GM18861 (cell line): ENCODE measurements around the gene NFIA.

Experiments used
- ATAC-seq: cut with Tn5 transposase; IDR thresholded peaks from one replicate; pipeline ENCODE4 v1.9.1; 2021; ENCODE audit not compliant: unreplicated experiment

The NFIA gene

DNA sequence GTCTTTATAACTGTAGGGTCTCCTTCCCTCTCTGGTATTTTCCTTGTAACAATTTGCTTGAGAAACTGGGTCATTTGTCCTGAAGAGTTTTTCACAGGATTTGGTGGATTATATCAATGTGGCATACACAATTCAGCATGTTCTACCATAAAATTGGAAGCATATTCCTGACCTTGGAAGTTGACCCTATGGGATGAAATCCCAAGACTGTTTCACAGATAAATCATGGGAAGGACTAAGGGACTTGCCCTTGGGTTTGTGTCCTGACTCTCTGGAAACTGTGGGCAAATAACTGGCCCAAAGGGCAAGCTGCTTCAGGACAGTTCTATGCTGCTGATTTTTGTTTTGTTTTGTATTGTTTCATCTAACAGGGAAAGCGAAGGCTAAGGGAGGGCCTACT, 387.0 kb downstream of the NFIA start:
- ATAC-seq: no peak

DNA sequence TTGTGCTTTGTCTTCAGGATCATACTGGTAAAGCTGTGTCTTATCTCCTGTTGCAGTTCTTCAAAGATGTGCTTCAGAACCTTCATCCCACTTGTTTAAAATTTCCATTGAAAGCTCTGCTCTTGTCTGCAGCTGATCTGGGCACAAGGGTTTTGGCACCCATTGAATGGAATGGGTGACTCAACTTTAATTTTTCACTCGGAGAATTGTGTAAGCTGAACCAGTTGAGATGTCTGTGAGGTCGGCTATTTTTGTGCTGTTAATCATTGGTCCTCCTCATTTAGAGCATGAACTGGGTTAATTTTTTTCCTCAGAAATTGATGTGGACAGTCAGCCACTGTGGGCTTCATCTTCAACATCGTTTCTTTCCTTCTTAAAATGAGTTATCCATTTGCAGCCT, 390.5 kb downstream of the NFIA start:
- ATAC-seq: no peak

DNA sequence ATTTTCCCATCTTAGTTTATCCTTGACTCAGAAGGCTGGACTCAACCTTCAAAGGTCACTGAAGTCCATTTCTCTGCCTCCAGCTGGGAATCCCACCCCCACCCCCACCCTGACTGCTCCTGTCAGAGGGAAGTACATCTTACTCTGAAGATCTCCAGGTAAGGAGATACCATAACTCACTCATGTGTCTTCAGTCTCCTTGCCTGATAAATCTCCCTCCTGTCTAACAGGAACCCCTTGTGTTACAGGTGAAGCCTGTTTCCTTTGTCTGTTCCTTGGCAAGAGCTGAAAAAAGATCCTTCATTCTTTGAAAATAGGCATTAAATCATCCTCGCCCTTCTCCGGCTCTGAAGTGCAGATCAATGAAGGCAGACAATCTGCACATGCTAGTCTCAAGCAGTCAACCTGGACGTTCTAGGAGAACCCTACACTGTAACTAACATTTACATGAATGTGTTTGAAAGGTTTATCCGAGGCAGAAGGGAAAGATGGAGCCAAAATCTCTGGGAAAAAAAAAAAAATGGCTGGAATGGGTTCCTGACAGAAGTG, 392.0 kb downstream of the NFIA start:
- no peak for ATAC-seq

DNA sequence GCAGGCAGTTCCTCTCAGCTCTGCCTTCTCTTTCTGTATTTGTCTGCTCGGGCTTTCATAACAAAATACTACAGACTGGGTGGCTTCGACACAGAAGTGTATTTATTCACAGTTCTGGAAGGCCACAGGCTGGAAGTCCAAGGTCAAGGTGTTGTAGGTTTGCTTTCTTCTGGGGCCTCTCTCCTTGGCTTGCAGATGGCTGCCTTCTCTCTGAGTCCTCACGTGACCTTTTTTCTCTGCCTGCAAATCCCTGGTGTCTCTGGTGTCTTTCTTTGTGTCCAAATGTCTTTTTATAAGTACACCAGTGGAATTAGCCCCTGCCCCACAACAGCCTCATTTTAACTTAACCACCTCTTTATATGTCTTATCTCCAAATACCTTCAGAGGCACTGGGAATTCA, 392.6 kb downstream of the NFIA start:
- no peak for ATAC-seq

DNA sequence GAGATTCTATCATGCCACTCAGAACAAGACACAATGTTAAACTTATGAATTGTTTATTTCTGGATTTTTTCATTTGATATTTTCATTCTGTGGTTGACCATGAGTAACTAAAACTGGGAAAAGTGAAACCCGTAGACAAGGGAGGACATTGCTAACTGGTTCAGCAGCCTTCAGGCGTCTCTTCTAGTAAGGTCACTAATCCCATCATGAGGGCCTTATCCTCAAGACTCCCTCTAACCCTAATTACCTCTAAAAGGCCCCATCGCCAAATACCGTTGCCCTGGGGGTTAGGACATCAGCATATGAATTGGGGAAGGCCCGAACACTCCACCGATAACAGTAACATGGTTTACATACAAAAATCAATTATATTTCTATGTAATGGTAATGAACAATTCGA, 394.9 kb downstream of the NFIA start:
- ATAC-seq: no peak

DNA sequence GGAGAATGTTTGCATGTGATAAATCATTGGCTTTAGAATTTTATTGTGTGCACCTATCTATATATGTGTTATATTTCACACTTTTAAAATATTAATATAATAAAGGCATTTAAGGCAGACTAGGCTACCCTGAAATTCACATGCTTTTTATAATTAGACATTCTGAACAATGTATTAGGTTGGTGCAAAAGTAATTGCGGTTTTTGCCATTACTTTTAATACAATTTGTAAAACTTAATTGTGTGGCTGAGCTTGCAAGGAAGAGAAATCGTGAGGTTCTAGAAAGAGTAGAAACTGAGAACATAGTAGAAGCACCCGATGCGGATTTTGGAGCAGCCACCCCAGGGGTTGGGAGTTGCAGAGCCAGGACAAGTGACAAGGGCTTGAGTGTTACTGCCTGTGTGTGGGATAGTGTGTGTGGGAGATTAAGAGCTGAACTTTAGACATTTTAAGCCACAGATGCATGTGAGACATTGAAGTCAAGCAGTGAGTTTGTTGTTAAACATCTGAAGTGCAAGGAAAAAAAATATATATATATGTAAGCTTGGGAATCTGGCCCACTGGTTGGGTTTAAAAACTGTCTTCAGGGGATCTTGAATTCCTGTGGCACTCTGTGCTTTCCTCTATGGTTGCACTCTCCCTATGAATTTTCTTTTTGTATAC, 398.0 kb downstream of the NFIA start:
- no peak for ATAC-seq

DNA sequence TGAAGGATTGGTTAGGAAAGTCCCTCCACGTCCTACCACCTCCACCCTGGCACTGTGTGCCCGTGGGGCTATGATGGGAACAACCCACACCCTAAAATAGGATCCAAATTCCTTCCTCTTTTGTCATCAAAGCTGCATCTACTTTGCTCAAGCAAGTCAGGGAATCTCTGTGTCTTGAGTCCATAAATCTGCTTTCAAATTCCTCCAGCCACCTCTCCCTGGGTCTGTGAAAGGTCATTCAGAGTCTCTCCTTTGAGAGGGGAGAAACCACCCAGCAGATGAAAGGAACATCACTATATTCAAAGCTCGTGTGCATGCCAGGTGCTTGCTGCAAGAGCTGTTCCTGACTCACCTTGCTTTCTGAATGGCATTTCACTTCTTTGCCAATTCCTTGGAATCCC, 399.0 kb downstream of the NFIA start:
- no peak for ATAC-seq

DNA sequence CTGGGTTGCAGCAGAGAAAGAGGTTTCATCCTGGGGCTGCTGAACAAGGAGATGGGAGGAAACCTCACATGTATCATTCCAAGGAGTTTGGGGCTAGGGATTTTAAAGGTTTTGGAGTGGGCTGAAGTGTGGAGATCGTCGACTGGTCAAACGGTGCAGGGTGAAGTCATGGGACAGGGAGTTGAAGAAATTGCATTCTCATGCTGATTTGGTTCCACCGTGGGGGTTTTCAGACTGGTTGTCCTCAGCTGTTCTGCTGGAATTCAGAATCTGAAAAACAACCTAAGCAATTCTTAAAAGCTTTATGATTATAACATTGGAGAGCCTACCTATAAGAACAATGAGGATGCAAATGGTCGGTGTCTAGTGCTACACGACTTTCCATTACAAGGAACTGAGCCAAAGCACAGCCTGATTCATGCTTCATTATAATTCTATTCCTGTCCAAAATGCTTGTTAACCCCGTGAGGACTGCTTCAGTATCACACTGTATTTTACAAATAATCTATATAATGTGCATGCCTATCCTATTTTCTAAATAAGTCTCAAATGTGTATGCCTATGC, 399.9 kb downstream of the NFIA start:
- ATAC-seq: no peak

DNA sequence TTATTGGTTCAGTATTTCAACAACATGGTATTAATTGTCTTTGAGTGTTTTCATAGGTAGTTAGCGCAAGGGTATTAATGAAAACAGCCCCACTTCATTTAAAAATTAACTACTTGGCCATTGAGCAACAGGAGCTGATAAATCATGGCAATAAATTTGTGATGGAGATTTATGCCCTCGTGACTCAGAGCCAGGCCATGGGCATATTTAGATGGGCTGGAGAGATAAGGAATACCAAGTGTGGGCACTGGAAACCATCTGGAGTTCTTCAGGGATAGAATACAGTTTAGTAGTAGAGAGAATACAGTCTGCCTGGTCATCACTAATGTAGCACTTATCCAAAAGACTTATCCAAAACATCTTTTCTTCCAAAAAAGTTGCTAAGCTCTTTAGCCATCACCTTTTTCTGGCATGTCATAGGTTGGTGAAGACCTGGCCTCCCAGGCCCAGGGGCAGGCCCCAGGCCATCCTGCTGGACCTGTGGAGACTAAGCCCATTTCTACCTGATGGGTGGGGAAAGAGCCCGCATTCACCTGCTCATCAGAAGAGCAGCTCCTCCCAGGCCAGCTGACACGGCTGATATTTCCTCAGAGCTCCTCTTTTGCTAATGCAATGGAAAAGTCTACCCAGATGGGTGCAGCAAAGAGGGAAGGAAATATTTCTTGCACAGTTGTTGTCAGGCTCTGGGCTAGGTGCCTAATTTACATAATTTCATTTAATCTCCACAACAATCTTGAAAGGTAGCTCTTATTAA, 404.6 kb downstream of the NFIA start:
- no peak for ATAC-seq

DNA sequence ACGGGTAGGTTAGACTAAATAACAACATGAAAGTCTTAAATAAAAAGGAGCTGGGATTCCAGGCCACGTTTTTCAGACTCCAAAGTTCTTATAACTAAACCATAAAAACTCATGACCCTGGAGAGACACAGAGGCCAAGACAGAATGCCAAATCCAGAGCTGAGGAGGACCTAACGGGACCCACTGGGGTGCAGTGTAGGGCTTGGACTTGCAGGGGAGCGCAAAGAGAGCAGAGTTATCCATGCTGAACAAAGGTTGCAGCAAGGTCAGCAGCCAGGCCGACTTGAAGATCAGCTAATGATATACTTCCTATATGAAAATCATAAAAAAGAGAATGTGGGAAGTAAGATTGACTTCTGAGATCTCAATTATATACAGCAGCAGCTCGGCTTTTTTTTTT, 405.4 kb downstream of the NFIA start:
- ATAC-seq: no peak

DNA sequence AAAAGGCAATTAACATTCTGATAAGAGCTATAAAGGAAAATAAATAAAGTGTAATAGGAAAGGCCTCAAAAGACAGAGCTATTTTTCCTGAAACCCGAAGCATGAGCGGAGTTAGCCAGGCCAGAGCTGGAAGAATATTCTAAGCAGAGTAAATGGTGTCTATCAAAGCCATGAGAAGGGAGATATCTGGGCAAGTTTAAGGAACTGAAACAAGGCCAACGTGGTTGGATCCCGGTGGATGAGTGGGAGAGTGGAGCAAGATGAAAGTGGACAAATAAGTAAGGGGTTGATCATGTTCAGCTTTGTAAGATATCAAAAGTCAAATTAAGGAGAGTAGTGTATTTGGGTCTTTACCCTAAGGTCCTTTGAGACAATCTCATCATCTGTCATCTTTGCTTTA, 408.6 kb downstream of the NFIA start:
- no peak for ATAC-seq

DNA sequence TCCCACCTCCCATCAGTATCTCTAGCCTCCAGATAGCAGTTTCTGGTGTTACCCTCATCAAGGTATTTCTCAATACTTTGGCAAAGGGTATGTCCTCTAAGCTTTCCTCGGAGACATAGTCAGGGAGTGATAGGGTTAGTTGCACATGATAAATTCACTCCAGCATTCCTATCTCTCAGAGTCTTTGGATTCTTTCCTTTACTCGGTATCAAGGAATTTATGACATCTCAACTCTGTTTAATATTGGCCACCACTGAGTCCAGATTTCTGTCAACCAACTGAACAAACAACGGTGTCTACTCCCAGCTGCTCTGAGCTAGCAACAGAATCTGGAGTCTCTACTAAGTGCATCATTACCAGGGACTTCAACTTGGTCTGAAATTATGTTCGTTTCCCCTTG, 409.1 kb downstream of the NFIA start:
- ATAC-seq: no peak

DNA sequence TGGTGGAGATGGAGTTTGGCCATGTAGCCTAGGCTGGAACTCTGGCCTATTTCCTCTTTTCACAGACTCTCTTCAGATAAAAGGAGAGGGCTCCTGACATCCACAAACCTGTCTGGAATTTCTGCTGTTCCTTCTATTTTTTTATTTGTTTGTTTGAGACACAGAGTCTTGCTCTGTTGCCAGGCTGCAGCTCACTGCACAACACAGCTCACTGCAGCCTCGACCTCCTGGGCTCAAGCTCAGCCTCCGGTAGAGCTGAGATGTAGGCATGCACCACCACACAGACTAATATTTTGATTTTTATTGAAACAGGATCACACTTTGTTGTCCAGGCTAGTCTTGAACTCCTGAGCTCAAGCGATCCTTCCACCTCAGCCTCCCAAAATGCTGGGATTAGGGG, 411.6 kb downstream of the NFIA start:
- no peak for ATAC-seq

DNA sequence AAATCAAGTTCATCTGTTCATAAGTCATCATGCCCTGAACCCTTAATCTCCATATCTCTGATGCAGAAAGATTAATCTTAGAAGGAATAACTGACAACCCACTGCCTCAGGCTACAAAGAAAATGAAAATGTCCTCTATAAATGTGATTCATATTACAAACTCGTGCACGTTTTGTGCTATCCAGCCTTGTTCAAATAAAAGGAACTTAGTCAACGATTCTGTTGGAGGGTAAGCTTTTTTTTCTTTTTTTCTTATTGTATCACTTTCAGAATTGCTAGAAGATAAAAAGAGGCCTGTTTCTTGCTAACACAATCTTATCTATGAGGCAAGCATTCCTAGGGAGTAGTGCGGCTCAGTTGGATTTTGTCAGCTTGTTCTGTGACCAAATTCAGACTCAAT, 414.1 kb downstream of the NFIA start:
- no peak for ATAC-seq

DNA sequence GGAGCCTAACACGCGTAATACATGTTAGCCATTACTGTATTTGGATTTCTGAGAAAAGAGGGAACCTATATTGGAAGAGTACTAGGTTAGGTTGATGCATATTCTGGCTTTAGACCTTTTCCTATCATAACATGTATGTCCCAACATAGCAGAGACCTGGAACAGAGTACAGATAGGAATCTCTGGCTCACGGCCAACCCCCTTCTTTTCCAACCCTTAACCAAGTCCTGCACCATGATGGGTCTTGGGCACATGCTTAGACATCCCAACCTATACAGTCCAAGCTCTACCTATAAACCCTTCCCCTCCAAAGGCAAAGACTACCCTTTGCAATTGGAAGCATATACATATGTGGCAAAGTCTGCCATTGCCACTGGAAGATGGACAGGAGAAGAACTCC, 414.7 kb downstream of the NFIA start:
- no peak for ATAC-seq

DNA sequence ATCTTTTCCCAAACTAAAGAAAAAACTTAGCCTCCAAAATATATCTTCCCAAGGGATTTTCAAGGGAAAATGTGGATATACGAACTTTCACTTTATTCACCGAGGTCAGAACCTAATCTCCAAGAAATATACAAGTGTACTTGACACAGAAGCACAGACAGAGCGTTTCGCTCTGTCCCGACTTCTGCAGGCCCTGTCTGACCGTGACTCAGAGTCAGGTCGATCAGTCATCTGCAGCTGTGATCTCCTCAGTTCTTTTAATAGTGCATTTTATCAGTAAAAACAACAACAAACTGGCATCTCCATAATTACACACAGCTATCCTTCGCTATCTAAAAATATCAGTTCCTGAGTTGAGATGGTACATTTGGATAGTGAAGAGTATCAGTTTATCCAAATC, 416.0 kb downstream of the NFIA start:
- no peak for ATAC-seq

DNA sequence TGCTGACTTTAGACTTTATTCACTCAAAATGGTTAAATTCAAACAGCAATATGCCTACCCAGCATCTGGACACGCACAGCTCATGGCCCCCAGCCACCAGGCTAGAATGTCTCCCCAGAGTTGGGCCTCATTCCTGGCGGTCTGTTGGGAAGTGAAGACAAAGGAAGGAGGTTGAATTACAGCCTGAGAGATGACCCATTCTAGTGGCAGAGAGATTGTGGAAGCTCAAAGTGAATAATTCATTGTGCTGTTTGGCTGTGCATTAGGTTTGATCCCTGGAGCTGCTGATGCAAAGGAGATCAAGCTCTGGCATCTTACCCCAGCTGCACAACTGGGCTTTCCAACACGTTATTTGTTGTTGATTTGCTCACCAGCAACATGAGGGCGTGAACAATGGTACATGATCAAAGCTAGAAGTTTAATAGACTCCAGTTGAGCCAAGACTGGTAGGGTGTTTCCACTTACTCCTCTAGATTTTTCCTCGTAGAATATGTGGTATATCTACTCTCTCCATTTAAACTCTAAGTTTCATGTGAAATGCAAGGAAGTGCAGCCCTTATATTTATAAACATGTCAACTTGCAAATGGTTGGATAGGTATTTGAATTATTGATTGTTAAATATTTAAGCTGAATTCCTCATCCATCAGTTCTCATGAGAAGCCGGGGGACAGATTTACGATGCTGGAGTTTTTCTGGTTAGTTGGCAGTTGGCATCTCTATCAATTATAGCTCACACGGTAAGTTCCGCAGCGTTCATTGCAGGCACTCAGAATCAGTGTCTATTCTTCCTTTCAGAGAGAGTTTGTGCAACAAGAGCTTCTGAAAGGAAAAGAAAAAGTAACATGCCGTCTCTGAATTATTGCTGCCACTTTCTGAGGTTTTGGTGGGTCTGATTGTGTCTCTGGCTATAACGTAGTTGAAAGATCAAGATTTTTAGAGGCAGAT, 419.9 kb downstream of the NFIA start:
- no peak for ATAC-seq

DNA sequence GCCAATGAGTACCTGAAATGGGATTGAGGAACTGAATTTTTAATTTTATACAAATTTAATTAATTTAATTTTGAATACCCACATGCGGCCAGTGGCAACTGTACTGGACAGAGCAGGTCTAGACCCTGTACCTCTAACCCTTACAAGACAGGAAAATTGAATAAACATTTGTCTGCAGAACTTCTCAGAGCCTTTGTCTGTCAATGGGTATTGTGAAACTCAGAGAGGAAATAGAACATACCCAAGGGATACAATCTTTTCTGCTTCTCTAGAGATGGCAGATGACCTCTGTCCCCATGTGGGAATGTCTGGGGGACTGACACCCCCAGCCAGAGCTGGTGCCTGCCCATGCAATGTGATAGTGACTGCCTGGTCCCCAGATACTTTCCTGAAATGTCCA, 421.9 kb downstream of the NFIA start:
- no peak for ATAC-seq

DNA sequence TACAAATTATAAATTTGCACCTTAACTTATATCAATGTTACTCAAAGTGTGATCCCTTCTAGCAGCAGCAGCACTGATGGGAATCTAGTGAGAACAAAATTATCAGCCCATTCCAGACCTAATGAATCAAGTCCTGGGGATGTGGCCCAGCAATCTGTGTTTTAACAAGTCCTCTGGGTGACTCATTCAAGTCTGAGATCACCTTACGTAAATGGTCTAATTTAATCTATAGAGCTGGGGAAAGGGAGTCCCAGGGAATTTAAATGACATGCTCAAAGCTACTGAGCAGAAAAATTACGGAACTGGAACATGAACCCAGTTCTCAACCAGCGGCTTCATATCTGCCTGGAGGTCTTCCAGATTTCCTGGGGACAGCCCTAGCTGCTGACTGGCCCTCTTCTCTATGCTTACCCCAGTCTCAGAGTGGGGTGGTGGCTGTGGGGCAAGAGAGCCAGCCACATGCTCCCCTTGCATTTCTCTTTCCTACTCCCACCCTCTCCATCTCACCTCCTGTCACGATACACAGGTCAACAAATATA, 422.6 kb downstream of the NFIA start:
- ATAC-seq: no peak

DNA sequence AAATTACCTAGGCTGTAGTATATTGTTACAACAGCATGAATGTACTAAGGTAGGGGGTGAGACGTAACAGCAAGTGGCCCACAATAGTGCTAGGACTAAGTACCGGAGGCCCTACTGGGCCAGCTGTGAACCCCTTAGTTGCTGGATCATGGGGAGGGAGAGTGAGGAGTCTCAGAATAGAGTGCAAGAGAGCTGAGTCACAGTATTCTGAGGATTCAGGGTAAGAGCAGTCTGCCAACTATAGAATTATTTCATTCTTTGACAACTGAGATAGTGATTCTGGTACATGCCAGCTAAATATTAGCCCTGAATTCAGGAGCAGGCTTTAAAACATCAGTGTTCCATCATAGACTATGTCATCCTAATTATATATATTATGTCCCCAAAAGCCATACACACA, 423.9 kb downstream of the NFIA start:
- no peak for ATAC-seq

DNA sequence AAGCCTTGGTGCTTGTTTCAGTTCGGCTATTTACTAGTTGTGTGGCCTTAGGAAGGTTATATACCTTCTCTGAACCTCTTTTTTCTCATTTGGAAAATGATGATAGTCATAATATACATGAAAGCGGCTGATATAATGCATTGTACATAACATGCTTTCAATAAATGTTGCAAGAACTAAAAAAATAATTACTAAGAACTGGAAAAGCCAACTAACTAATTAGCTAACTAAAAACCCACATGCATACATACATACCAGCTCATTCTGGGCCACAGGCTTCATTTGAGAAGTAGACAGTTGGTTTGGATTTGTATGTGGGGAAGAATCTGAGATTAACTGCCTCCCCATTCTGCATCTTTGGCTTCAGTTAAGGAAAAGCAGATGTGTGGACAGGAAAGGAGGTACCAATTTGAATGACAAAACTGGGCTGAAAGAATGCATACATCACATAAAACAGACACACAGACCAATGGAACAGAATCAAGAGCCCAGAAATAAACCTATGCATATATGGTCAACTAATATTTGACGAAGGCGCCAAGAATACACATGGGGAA, 424.7 kb downstream of the NFIA start:
- ATAC-seq: no peak
